Adrenal gland (tissue), 12 donors: ENCODE measurements around the gene SCLY. TPM values are rescaled to one million over a fixed set of nuclear protein-coding genes. Genes with fewer than 3 reads are reported as not detected.

ENCODE experiments used
- DNase-seq, 7 donors: peaks; one replicate each; pipeline ENCODE4 v3.0.0-alpha.2; 2019 to 2020
- H3K27ac ChIP-seq, 5 donors: fragments of 200-600 bp; sonication (generic) in 4 of 5; 1 replicate in 3 of 5; 2 replicates in 2 of 5; pipeline versions ENCODE4 v1.5.1 to v1.8.0; 2016 to 2020; ENCODE audit warnings: mild to moderate bottlenecking in 1 of 5
- H3K27me3 ChIP-seq: fragments of 200-600 bp; 2 replicates; pipeline ENCODE4 v1.8.0; 2021
- H3K36me3 ChIP-seq, 2 donors: fragments of 200-600 bp; replicated peaks in 1 of 2; 1 replicate in 1 of 2; 2 replicates in 1 of 2; pipeline versions ENCODE4 v1.5.1 to v1.8.0; 2018 to 2022
- H3K4me1 ChIP-seq, 2 donors: fragments of 200-600 bp; replicated peaks in 1 of 2; 1 replicate in 1 of 2; 2 replicates in 1 of 2; pipeline versions ENCODE4 v1.5.1 to v1.8.0; 2018 to 2021
- H3K4me3 ChIP-seq, 4 donors: fragments of 200-600 bp; sonication (generic) in 3 of 4; one replicate each; pipeline ENCODE4 v1.5.1; 2016 to 2018
- H3K9me3 ChIP-seq, 3 donors: fragments of 200-600 bp; sonication (generic) in 1 of 3; replicated peaks in 1 of 3; 1 replicate in 2 of 3; 2 replicates in 1 of 3; pipeline versions ENCODE4 v1.5.1 to v1.8.0; 2016 to 2021
- POLR2A ChIP-seq, 2 donors: fragments of 450-650 bp; IDR thresholded peaks; one replicate each; pipeline ENCODE4 v1.6.1; 2017; ENCODE audit warnings: antibody characterized with exemption in 2 of 2, mild to moderate bottlenecking in 2 of 2, moderate library complexity in 1 of 2
- WGBS, 4 donors: extraction: QIAGEN DNeasy Blood & Tissue Kit in 2 of 4; methylation state at CpG; one replicate each; pipeline versions ENCODE4 v1.1.5 to v1.1.7; 2013 to 2017; 5-methylcytosine and 5-hydroxymethylcytosine counted together
- intact Hi-C, 2 donors: fragments of 100-400 bp; cut with DNase I; formaldehyde crosslinking; loops; one replicate each; pipeline versions ENCODE4 v1.14.1 to v1.15.0; 2022 to 2023
- polyA plus RNA-seq, 3 donors: library from polyadenylated mRNA; stranded (reverse); fragments of 200-250 nt in 2 of 3; fragments of 350-450 nt in 1 of 3; fragmentation: Illumina TruSeq in 1 of 3; extraction: RNeasy Lipid Tissue Mini Kit (QIAGEN cat#74804) in 1 of 3; gene quantifications; one replicate each; pipeline ENCODE4 v1.2.3, GENCODE V29; 2013 to 2014
- total RNA-seq, 9 donors: library from RNA; depleted of rRNA in 4 of 9; stranded (reverse); fragments of >200 nt in 4 of 9; fragments of 120-200 nt in 1 of 9; fragmentation: NEBNext Ultra II Directional in 1 of 9; extraction: Animal tissue kit (Norgen Biotek cat#: 25700) in 1 of 9; gene quantifications; one replicate each; pipeline versions ENCODE4 v1.1.0 to v1.2.4, GENCODE V29; 2013 to 2023
- TF ChIP-seq, protein P1 (sequence below), 6 experiments: fragments of 450-650 bp in 4 of 6; fragments of 200-600 bp in 2 of 6; sonication (generic) in 1 of 6; IDR thresholded peaks; 1 replicate in 5 of 6; 2 replicates in 1 of 6; pipeline versions ENCODE4 v1.5.1 to v1.8.0; 2016 to 2021; ENCODE audit warnings: antibody characterized with exemption in 6 of 6, mild to moderate bottlenecking in 2 of 6, moderate library complexity in 1 of 6
- donor health status: healthy with polysubstance abuse.
- donor health status: Bipolar disorder and iron deficiency.
- donor health status: DM: yes; HTN: yes; CAD: no.
- donor health status: DM: no; HTN: no; CAD: no.
- donor health status: DM: no; HTN: no; CAD: no.
- donor health status: DM: yes; HTN: yes; CAD: no.

The SCLY gene
- total and polyA plus RNA-seq, 12 donors: 2.4 to 11.0 (median 8.0) TPM

DNA sequence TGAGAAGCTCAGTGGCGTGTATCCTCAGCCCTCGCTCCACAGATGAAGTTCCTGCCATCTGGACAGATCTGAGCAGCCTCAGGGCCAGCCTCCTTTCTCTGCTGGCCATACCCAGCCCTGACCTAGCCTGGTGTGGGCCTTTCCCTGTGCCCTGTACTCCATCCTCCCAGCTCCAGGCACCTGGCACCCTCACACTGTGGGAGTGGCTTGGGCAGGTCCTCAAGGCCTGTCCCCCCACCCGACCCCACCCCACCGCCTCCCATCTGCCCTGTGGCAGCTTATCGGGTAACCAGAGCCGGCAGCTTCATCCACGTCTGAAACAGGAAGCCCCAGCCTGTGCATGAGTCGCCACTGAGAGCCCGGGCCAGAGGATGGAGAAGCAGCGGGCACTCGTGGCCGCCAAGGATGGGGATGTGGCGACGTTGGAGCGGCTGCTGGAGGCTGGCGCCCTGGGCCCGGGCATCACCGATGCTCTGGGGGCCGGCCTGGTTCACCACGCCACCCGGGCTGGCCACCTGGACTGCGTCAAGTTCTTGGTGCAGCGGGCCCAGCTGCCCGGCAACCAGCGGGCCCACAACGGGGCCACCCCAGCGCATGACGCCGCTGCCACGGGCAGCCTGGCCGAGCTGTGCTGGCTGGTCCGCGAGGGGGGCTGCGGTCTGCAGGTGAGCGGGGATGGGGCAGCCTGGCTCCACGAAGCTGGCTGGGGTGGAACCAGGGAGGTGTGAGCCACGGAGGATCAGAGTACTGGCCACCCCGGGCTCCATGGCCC is 39.4 kb downstream of the SCLY start, which contains the start of gene ESPNL:
TSS of gene ESPNL (plus strand) at position 292 of the 772 bp plus-strand sequence. CDS start at position 372, 80 bp downstream.
- intact Hi-C loops: no loop called here
- no peak within 1 kb of the TSS for H3K27ac ChIP-seq
- TF ChIP-seq POLR2A (IDR thresholded peaks at IDR 0.05): no peak
- TF ChIP-seq, protein P1, sequence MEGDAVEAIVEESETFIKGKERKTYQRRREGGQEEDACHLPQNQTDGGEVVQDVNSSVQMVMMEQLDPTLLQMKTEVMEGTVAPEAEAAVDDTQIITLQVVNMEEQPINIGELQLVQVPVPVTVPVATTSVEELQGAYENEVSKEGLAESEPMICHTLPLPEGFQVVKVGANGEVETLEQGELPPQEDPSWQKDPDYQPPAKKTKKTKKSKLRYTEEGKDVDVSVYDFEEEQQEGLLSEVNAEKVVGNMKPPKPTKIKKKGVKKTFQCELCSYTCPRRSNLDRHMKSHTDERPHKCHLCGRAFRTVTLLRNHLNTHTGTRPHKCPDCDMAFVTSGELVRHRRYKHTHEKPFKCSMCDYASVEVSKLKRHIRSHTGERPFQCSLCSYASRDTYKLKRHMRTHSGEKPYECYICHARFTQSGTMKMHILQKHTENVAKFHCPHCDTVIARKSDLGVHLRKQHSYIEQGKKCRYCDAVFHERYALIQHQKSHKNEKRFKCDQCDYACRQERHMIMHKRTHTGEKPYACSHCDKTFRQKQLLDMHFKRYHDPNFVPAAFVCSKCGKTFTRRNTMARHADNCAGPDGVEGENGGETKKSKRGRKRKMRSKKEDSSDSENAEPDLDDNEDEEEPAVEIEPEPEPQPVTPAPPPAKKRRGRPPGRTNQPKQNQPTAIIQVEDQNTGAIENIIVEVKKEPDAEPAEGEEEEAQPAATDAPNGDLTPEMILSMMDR (IDR thresholded peaks at IDR 0.05): no peak

DNA sequence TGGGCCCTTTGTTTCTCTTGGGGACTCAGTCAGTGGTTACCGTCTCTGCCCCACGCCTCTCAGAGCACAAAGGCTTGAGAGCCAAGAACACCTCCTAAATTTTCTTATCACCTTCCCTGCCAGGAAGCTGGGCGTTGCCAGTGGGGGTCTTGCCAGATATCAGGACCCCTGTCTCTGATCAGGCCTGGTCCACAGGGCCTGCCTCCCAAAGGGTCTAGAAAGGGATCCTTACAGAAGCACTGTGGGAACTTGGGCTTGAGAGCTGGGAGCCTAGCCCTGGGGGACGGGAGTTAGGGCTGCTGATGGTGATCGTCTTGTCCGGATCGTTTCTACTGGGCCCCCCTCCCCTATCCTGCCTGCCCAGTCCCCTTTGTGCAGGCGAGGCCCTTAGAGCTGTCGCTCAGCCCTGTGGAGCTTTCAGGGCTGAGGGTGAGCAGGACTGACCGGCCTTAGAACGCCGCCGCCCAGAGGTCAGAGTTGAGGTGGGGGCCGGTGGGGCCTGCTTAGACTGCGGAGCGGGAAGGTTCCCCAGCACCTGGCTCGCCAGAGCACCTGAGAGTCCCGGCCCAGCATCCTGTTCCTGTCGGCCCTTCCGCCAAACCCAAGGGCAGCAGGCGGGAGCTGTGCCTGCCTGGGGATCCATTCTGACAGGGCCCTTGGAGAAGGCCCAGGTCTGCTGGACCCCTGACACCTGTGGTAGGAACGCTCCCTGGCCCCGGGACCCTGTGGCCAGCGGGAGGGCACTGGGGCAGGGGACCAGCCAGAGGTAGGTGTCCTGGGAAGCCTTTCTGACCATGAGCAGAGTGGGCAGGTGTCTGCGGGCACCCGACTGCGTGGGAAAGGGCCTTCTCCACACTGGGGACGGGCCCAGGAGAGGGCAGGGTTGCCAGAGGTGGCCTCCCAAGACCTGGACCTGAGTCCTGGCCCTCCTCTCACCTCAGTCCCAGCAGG is 40.3 kb downstream of the SCLY start:
- 75 to 89% (median 84%) methylated on average over 7 to 28 of the region's 28 CpGs for WGBS, 4 donors
- H3K4me3 ChIP-seq: no peak overlapping the region
- H3K27me3 ChIP-seq: no peaks in the 10 kb centered on the region
- intact Hi-C loops: no loop called here
- no peak overlapping the region for H3K27ac ChIP-seq
- TF ChIP-seq, protein P1 (IDR thresholded peaks at IDR 0.05): no peak
- no peak for TF ChIP-seq POLR2A (IDR thresholded peaks at IDR 0.05)
- no peaks in the 10 kb centered on the region for H3K9me3 ChIP-seq
- no peaks in the 10 kb centered on the region for H3K36me3 ChIP-seq
- DNase-seq: peak in 1 of 7 donors; percentile 12
- H3K4me1 ChIP-seq: no peaks in the 10 kb centered on the region

More for the DNA sequence above, 39.4 kb downstream of the SCLY start, which contains the start of gene ESPNL:
- Histone ChIP-seq H3K9me3 (no peaks in the 10 kb centered on the region), H3K4me3 (no peak within 1 kb of the TSS), H3K4me1 (no peaks in the 10 kb centered on the region), H3K36me3 (no peaks in the 10 kb centered on the region), H3K27me3 (no peaks in the 10 kb centered on the region)
- WGBS, 4 donors: 68 to 93% (median 85%) methylated on average over 7 to 38 of the region's 38 CpGs
- DNase-seq: peak in 1 of 7 donors; percentile 14

DNA sequence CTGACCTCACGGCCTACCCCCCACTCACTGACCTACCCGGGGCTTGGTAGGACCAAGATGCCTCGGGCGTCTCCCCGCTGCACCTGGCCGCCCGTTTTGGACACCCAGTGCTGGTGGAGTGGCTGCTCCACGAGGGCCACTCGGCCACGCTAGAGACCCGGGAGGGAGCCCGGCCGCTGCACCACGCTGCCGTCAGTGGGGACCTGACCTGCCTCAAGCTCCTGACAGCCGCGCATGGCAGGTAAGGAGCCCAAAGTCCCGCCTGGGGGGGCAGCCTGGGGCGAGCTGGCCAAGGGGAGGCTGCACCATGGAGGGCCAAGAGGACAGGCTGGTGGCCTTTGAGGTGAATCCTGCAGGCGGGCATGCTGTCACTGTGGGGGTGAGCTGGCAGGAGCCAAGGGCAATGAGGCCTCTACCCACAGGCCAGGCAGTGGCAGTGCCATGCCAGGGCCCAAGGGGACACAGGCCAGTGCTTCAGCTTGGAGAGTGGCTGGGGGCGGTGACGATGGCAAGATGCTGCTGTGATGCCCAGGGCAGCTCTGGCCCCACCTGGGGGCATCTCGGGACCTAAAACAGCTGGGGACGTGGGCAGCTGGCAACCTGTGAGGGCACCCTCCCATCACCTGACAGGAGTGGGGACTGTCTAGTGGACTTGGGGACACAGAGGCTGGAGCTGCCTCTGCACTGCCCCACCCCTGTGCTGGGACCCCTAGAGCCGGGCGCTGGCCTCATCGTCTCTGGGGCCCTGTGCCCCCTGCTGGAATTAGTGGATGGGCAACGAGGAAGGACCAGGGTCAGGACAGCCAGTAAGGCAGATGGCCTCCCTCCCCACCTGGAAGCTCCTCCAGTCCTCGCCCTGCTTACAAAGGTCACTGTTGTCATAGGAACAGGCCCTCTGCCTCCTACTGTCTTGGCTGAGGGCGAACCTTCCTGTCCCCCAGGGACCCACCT is 41.4 kb downstream of the SCLY start:
- peak in 1 of 7 donors; percentile 13 for DNase-seq
- intact Hi-C loops: no loop called here
- Histone ChIP-seq H3K4me1 (no peaks in the 10 kb centered on the region), H3K4me3 (no peak overlapping the region), H3K9me3 (no peaks in the 10 kb centered on the region), H3K36me3 (no peaks in the 10 kb centered on the region), H3K27ac (no peak overlapping the region), H3K27me3 (no peaks in the 10 kb centered on the region)
- 80 to 90% (median 85%) methylated on average over 6 to 30 of the region's 30 CpGs for WGBS, 4 donors
- no peak for TF ChIP-seq POLR2A (IDR thresholded peaks at IDR 0.05)
- TF ChIP-seq, protein P1 (IDR thresholded peaks at IDR 0.05): no peak
